Thyroid gland (tissue), 4 donors: ENCODE results near the gene HS6ST2.

Source experiments
- POLR2A ChIP-seq, 2 donors: fragments of 450-650 bp; IDR thresholded peaks; one replicate each; pipeline ENCODE4 v1.6.1; 2017; ENCODE audit warnings: antibody characterized with exemption in 2 of 2, mild to moderate bottlenecking in 2 of 2, moderate library complexity in 1 of 2
- TF ChIP-seq, protein P1 (sequence below), 6 experiments: fragments of 200-600 bp in 3 of 6; fragments of 450-650 bp in 3 of 6; sonication (generic) in 3 of 6; IDR thresholded peaks; one replicate each; pipeline ENCODE4 v1.5.1; 2016 to 2019; ENCODE audit warnings: antibody characterized with exemption in 6 of 6, mild to moderate bottlenecking in 2 of 6, inconsistent platforms in 1 of 6, moderate library complexity in 1 of 6

DNA sequence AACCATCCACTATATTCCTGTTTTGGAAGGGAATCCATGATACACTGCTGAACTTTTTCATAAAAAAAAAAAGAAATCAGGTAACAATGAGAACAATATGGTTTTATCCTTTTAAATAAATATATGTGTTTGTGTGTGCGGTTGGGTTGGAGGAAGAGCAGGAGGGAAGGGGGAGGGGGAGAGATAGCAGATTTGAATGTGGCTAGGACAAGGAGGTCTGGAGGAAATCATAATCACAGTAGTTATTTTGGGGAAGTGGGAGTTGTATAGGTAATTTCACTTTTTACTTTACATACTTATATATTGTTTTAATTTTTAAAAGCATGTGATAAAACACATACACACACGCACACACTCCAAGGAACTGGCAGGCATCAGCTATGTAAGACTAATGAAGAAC is 335.1 kb downstream of the HS6ST2 start:
- TF ChIP-seq, protein P1, sequence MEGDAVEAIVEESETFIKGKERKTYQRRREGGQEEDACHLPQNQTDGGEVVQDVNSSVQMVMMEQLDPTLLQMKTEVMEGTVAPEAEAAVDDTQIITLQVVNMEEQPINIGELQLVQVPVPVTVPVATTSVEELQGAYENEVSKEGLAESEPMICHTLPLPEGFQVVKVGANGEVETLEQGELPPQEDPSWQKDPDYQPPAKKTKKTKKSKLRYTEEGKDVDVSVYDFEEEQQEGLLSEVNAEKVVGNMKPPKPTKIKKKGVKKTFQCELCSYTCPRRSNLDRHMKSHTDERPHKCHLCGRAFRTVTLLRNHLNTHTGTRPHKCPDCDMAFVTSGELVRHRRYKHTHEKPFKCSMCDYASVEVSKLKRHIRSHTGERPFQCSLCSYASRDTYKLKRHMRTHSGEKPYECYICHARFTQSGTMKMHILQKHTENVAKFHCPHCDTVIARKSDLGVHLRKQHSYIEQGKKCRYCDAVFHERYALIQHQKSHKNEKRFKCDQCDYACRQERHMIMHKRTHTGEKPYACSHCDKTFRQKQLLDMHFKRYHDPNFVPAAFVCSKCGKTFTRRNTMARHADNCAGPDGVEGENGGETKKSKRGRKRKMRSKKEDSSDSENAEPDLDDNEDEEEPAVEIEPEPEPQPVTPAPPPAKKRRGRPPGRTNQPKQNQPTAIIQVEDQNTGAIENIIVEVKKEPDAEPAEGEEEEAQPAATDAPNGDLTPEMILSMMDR (IDR thresholded peaks at IDR 0.05): no peak
- no peak for TF ChIP-seq POLR2A (IDR thresholded peaks at IDR 0.05)
